M059J (cell line): ENCODE data around the gene TNS1. TPM values are rescaled to one million over a fixed set of nuclear protein-coding genes. Genes with fewer than 3 reads are reported as not detected.

Source experiments
- DNase-seq: peaks from one replicate; pipeline ENCODE4 v3.0.0-alpha.2; 2012; ENCODE audit warnings: low read depth
- total RNA-seq: library from RNA; depleted of rRNA; stranded (reverse); fragments of >200 nt; shearing (Covaris generic); gene quantifications from 2 replicates; pipeline ENCODE4 v1.2.3, GENCODE V29; 2014

TNS1 gene
- total RNA-seq, 1 experiment from 2014 or later, result 2.6 TPM

GRCh38 chr2:217899231-217900009 lies 103.4 kb downstream of the TNS1 start:
- DNase-seq, result peak; percentile 72

- DNase-seq, result no peak
These were observed 104.7 kb downstream of the TNS1 start for GRCh38 chr2:217897816-217898806.

- no peak for DNase-seq
These were observed 105.6 kb downstream of the TNS1 start for GRCh38 chr2:217897091-217897715.

GRCh38 chr2:217895070-217895635 lies 107.6 kb downstream of the TNS1 start:
- DNase-seq, result no peak

GRCh38 chr2:217893440-217893839 lies 109.4 kb downstream of the TNS1 start:
- DNase-seq, result no peak

GRCh38 chr2:217892560-217892959 lies 110.2 kb downstream of the TNS1 start:
- no peak for DNase-seq

- peak; percentile 39 for DNase-seq
These were observed 112.3 kb downstream of the TNS1 start for GRCh38 chr2:217890445-217890844.

- DNase-seq, result no peak
These were observed 113.1 kb downstream of the TNS1 start for GRCh38 chr2:217889656-217890055.

GRCh38 chr2:217887841-217888701 lies 114.7 kb downstream of the TNS1 start:
- no peak for DNase-seq

- peak; percentile 65 for DNase-seq
These were observed 116.0 kb downstream of the TNS1 start for GRCh38 chr2:217886720-217887309.

- no peak for DNase-seq
These were observed 116.7 kb downstream of the TNS1 start for GRCh38 chr2:217886091-217886490.

GRCh38 chr2:217884985-217885384 lies 117.8 kb downstream of the TNS1 start:
- DNase-seq, result no peak

- no peak for DNase-seq
These were observed 121.9 kb downstream of the TNS1 start for GRCh38 chr2:217880891-217881290.

GRCh38 chr2:217880287-217880889 lies 122.4 kb downstream of the TNS1 start:
- DNase-seq, result no peak

GRCh38 chr2:217878915-217879590 lies 123.7 kb downstream of the TNS1 start:
- no peak for DNase-seq

- no peak for DNase-seq
These were observed 124.9 kb downstream of the TNS1 start for GRCh38 chr2:217877866-217878265.

- no peak for DNase-seq
These were observed 126.6 kb downstream of the TNS1 start for GRCh38 chr2:217876253-217876570.

GRCh38 chr2:217875556-217876252 lies 127.1 kb downstream of the TNS1 start:
- DNase-seq, result no peak

GRCh38 chr2:217875138-217875537 lies 127.7 kb downstream of the TNS1 start:
- DNase-seq, result no peak
